NCI-H524 (cell line): Measurements from ENCODE around the gene PRDX3.
"Not testable (repeated sequence)": the region's sequence is repeated elsewhere in the genome, so short reads cannot be mapped to it uniquely, and the experiment has no call there.

Experiments used
- DNase-seq, 2 experiments: peaks; one replicate each; lab custom pipeline; 2025; lab: John Stamatoyannopoulos, UW

Gene PRDX3

GRCh38 chr10:119165171-119166117, 13.2 kb downstream of the PRDX3 start, which contains the start of gene SFXN4:
TSS of gene SFXN4 (minus strand) at chr10:119165714. CDS start at chr10:119165647, 67 bp downstream.
- peak; percentile 28 to 47 for DNase-seq

GRCh38 chr10:119162452-119163092, 16.0 kb downstream of the PRDX3 start:
- DNase-seq, result no peak

GRCh38 chr10:119161680-119162451, 16.7 kb downstream of the PRDX3 start:
- DNase-seq, result no peak

GRCh38 chr10:119159332-119159731, 19.3 kb downstream of the PRDX3 start:
- DNase-seq, result no peak

- DNase-seq, result peak in 1 of 2 experiments; percentile 2
Observed at GRCh38 chr10:119153661-119154060, 25.0 kb downstream of the PRDX3 start.

- no peak for DNase-seq
Observed at GRCh38 chr10:119153041-119153440, 25.6 kb downstream of the PRDX3 start.

- DNase-seq, result not testable (repeated sequence)
Observed at GRCh38 chr10:119151601-119152000, 27.0 kb downstream of the PRDX3 start.

- no peak for DNase-seq
Observed at GRCh38 chr10:119149729-119150128, 28.9 kb downstream of the PRDX3 start.

- no peak for DNase-seq
Observed at GRCh38 chr10:119149157-119149556, 29.5 kb downstream of the PRDX3 start.

GRCh38 chr10:119143657-119144056, 35.0 kb downstream of the PRDX3 start:
- no peak for DNase-seq

GRCh38 chr10:119140603-119141245, 37.9 kb downstream of the PRDX3 start:
- no peak for DNase-seq

- DNase-seq, result peak; percentile 1 to 39
Observed at GRCh38 chr10:119139464-119140067, 39.0 kb downstream of the PRDX3 start.

- DNase-seq, result no peak
Observed at GRCh38 chr10:119138346-119139306, 40.0 kb downstream of the PRDX3 start.

- DNase-seq, result not testable (repeated sequence)
Observed at GRCh38 chr10:119137878-119138277, 40.7 kb downstream of the PRDX3 start.

GRCh38 chr10:119136084-119136483, 42.5 kb downstream of the PRDX3 start:
- DNase-seq, result no peak

- no peak for DNase-seq
Observed at GRCh38 chr10:119135513-119135881, 43.1 kb downstream of the PRDX3 start.

GRCh38 chr10:119133949-119134348, 44.7 kb downstream of the PRDX3 start:
- DNase-seq, result no peak

GRCh38 chr10:119132521-119133345, 45.9 kb downstream of the PRDX3 start:
- no peak for DNase-seq

GRCh38 chr10:119131512-119132240, 46.9 kb downstream of the PRDX3 start:
- no peak for DNase-seq
